Fibroblast of the aortic adventitia (primary cell): ENCODE measurements around the gene DHRSX. TPM values are rescaled to one million over a fixed set of nuclear protein-coding genes. Genes with fewer than 3 reads are reported as not detected.
A peak's percentile ranks its signal among the peaks of the same experiment; 100 is the strongest.

Experiments used
- DNase-seq: peaks from one replicate; pipeline ENCODE4 v3.0.0-alpha.2; 2010; ENCODE audit warnings: low read depth
- H3K4me3 ChIP-seq: 2 replicates; pipeline ENCODE4 v1.5.1; 2011; ENCODE audit warnings: low read depth, mild to moderate bottlenecking, control low read depth, low read length, moderate library complexity
- total RNA-seq: library from RNA; depleted of rRNA; stranded (reverse); fragments of >200 nt; gene quantifications from 2 replicates; pipeline ENCODE4 v1.2.3, GENCODE V29; 2012; ENCODE audit warnings: low replicate concordance
- TF ChIP-seq, protein P1 (sequence below): IDR thresholded peaks from 2 replicates; pipeline ENCODE4 v1.5.1; 2011; ENCODE audit warnings: mild to moderate bottlenecking, low read length, control low read depth, inconsistent platforms; ENCODE audit not compliant: insufficient read depth

Gene DHRSX, protein sequence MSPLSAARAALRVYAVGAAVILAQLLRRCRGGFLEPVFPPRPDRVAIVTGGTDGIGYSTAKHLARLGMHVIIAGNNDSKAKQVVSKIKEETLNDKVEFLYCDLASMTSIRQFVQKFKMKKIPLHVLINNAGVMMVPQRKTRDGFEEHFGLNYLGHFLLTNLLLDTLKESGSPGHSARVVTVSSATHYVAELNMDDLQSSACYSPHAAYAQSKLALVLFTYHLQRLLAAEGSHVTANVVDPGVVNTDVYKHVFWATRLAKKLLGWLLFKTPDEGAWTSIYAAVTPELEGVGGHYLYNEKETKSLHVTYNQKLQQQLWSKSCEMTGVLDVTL
- total RNA-seq: 17.5 and 38.8 TPM in 2 replicates

DNA sequence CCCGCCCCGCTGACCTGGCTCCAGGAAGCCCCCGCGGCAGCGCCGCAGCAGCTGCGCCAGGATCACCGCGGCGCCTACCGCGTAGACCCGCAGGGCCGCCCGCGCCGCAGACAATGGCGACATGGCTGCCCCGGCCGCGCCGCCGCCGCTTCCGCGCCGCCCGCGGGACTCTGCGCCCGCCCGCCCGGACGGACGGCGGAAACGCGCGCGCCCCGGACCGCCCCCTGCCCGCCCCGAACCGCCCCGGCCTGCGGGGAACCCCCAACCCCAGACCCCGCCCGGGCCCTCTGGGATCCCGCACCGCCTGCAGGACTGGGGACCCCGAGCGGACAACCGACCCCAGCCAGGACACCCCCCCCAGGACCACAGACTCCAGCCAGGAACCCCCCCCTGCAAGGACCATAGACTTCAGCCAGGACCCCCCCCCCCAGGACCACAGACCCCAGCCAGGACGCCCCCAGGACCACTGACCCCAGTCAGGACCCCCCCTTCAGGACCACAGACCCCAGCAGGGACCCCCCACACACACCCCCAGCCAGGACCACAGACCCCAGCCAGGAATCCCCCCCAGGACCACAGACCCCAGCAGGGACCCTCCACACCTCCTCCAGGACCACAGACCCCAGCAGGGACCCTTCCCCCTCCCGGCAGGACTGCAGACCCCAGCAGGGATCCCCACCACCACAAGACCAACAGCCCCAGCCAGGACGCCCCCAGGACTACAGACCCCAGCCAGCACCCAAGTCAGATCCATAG, at the start of gene DHRSX, which contains the start of gene ZBED1:
Gene DHRSX (minus strand): TSS at position 174 of the 756 bp plus-strand sequence. CDS start 51 bp downstream, at position 123.
Gene ZBED1 (minus strand): TSS at position 174 of the 756 bp plus-strand sequence. CDS start 10,257 bp downstream, outside the sequence.
- TF ChIP-seq, protein P1, sequence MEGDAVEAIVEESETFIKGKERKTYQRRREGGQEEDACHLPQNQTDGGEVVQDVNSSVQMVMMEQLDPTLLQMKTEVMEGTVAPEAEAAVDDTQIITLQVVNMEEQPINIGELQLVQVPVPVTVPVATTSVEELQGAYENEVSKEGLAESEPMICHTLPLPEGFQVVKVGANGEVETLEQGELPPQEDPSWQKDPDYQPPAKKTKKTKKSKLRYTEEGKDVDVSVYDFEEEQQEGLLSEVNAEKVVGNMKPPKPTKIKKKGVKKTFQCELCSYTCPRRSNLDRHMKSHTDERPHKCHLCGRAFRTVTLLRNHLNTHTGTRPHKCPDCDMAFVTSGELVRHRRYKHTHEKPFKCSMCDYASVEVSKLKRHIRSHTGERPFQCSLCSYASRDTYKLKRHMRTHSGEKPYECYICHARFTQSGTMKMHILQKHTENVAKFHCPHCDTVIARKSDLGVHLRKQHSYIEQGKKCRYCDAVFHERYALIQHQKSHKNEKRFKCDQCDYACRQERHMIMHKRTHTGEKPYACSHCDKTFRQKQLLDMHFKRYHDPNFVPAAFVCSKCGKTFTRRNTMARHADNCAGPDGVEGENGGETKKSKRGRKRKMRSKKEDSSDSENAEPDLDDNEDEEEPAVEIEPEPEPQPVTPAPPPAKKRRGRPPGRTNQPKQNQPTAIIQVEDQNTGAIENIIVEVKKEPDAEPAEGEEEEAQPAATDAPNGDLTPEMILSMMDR: no peak
- no peak for DNase-seq
- peak within 1 kb of the TSS; percentile 79 for H3K4me3 ChIP-seq

DNA sequence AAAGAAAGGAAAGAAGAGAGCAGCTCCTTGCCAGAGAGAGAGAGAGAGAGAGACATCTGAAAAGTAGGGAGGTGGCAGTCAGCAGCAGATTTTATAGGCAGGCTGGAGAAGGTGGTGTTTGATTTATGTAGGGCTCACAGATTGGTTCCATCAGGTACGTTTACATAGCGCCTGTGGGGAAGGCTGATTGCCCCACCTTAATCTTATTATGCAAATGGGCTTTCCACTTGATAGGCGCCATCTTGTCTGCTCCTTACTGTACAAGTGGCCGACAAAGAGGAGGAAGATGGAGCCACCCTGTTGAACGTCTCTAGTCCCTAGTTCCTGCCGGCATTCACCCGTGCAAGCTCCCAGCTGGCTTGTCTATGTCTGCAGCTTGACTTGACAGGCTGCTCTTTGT, 49.1 kb upstream of the DHRSX start:
- no peak overlapping the region for H3K4me3 ChIP-seq
- TF ChIP-seq, protein P1: no peak
- no peak for DNase-seq

DNA sequence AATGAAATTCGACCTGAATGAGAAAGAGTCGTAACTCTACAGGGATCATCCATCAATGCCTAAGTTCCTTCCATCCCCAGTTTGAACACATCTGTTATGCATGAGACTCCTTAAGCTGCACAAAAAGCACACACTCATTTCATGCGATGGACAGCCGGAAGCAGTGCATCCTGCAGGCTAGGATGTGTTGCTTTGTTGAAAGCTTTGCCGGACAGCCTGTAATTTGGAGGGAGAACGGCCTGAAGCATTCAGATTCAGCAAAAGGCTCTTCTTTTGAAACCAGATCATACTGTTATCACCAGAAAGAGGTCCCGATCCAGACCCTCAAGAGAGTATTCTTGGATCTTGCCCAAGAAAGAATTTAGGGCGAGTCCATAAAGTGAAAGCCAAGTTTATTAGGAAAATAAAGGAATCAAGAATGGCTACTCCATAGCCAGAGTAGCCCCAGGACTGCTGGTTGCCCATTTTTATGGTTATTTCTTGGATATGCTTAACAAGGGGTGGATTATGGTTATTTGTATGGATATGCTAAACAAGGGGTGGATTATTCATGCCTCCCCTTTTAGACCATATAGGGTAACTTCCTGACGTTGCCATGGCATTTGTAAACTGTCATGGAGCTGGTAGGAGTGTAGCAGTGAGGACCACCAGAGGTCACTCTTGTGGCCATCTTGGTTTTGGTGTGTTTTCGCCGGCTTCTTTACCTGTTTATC, 48.1 kb upstream of the DHRSX start:
- TF ChIP-seq, protein P1: no peak
- DNase-seq: no peak
- no peak overlapping the region for H3K4me3 ChIP-seq

DNA sequence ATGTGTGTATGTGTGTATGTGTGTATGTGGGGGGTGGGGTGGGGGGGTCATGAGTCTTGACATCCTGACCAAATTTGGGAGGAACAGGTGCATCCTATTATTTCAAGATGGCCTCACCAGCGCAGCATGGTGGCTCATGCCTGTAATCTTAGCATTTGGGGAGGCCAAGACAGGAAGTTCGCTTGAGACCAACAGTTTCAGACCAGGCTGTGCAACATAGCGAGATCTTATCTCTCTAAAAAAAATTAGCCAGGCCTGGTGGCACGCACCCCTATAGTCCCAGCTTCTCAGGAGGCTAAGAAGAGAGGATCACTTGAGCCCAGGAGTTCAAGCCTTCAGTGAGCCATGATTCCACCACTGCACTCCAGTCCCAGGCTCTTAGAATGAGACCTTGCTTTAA, 47.0 kb upstream of the DHRSX start:
- no peak for DNase-seq
- TF ChIP-seq, protein P1: no peak
- H3K4me3 ChIP-seq: no peak overlapping the region

DNA sequence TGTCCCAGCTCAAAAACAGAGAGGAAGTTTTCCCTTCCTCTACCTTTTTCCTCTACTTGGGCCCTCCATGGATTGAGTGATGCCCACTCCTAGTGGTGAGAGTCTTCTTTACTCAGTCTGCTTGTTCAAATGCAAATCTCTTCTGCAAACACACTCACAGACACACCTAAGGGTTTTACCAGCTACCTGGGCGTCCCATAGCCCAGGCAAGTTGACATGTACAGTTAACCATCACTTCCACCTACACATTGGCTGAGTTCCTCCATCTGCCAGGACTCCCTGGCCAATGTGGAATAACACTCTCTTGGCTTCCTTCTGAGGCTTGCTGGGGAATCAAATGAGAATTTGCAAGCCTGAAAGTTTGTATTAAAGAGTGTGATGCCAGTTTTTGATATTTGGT, 45.7 kb upstream of the DHRSX start:
- TF ChIP-seq, protein P1: no peak
- DNase-seq: no peak
- no peak overlapping the region for H3K4me3 ChIP-seq

DNA sequence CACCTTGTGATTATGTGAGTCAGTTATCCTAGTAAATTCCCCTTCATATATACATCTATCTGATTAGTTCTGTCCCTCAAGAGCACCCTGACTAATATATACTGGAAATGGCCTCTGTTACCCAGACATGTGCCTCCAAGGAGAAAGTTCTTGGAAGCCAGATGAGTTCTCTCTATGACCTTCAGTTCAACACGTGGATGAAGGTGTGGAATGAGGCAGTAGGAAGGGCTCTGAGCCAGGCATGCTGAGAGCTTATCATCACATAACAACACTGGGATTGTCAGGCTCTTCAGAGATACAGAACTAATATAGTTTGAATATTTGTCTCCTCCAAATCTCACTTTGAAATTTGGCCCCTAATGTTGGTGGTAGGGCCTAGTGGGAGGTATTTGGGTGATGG, 44.4 kb upstream of the DHRSX start:
- TF ChIP-seq, protein P1: no peak
- no peak for DNase-seq
- H3K4me3 ChIP-seq: no peak overlapping the region
